K562 (cell line): ENCODE results near the gene CSTPP1. TPM values are rescaled to one million over a fixed set of nuclear protein-coding genes. Genes with fewer than 3 reads are reported as not detected.

Source experiments
- ELF4 ChIP-seq: fragments of 450-650 bp; formaldehyde crosslinking; IDR thresholded peaks from 2 replicates; pipeline ENCODE4 v1.4.0; 2022; ENCODE audit warnings: missing genetic modification characterization
- MAZ ChIP-seq, 2 experiments: fragments of 450-650 bp in 1 of 2; sonication (generic) in 1 of 2; formaldehyde crosslinking; IDR thresholded peaks in 1 of 2; conservative IDR thresholded peaks in 1 of 2; 2 replicates each; pipeline versions ENCODE4 v1.4.0 to v1.5.0; 2020; ENCODE audit warnings: mild to moderate bottlenecking in 1 of 2, missing genetic modification reagents in 1 of 2
- MYNN ChIP-seq, 2 experiments: sonication (generic); formaldehyde crosslinking in 1 of 2; IDR thresholded peaks; 2 replicates each; pipeline versions ENCODE4 v1.5.0 to v1.6.1; 2016 to 2020; ENCODE audit warnings: antibody characterized with exemption in 1 of 2, missing genetic modification reagents in 1 of 2
- NBN ChIP-seq: fragments of 450-650 bp; IDR thresholded peaks from 2 replicates; pipeline ENCODE4 v1.6.1; 2016; ENCODE audit warnings: low read depth, mild to moderate bottlenecking
- PHB ChIP-seq: fragments of 250-450 bp; sonication (Bioruptor Pico); IDR thresholded peaks from 2 replicates; pipeline ENCODE4 v1.5.0; 2021
- PKNOX1 ChIP-seq: fragments of 450-650 bp; IDR thresholded peaks from 2 replicates; pipeline ENCODE4 v1.6.1; 2016
- PRPF4 ChIP-seq: fragments of 200-400 bp; formaldehyde crosslinking; IDR thresholded peaks from one replicate; pipeline ENCODE4 v1.6.1; 2017; ENCODE audit warnings: low read length, low read depth, mild to moderate bottlenecking; ENCODE audit not compliant: insufficient read depth, poor library complexity, severe bottlenecking
- STAT5B ChIP-seq: fragments of 250-450 bp; sonication (Bioruptor Pico); IDR thresholded peaks from 2 replicates; pipeline ENCODE4 v1.8.0; 2021; ENCODE audit warnings: mild to moderate bottlenecking, inconsistent platforms
- TCF7 ChIP-seq: sonication (generic); IDR thresholded peaks from 2 replicates; pipeline ENCODE4 v1.6.1; 2016; ENCODE audit warnings: antibody characterized with exemption, borderline replicate concordance
- TFAP4 ChIP-seq: sonication (generic); formaldehyde crosslinking; IDR thresholded peaks from 2 replicates; pipeline ENCODE4 v1.8.0; 2022; ENCODE audit warnings: missing genetic modification reagents, mild to moderate bottlenecking, moderate library complexity, borderline replicate concordance
- ZBTB17 ChIP-seq: fragments of 450-650 bp; formaldehyde crosslinking; IDR thresholded peaks from 2 replicates; pipeline ENCODE4 v1.4.0; 2020; ENCODE audit warnings: mild to moderate bottlenecking
- ZBTB8A ChIP-seq: fragments of 450-650 bp; IDR thresholded peaks from 2 replicates; pipeline ENCODE4 v1.6.1; 2018; ENCODE audit warnings: mild to moderate bottlenecking, moderate library complexity; ENCODE audit not compliant: partially characterized antibody
- ZC3H8 ChIP-seq: fragments of 450-650 bp; IDR thresholded peaks from 2 replicates; pipeline ENCODE4 v1.6.1; 2017
- ZNF318 ChIP-seq, 2 experiments: fragments of 450-650 bp; IDR thresholded peaks; 2 replicates each; pipeline ENCODE4 v1.6.1; 2016; ENCODE audit warnings: mild to moderate bottlenecking in 2 of 2, borderline replicate concordance in 1 of 2, low read depth in 1 of 2, moderate library complexity in 1 of 2
- ZNF76 ChIP-seq: fragments of 250-450 bp; sonication (Bioruptor Pico); IDR thresholded peaks from 2 replicates; pipeline ENCODE4 v1.4.0; 2020; ENCODE audit warnings: mild to moderate bottlenecking, moderate library complexity, borderline replicate concordance
- ZNF764 ChIP-seq: fragments of 250-450 bp; sonication (Bioruptor Pico); IDR thresholded peaks from 2 replicates; pipeline ENCODE4 v1.4.0; 2020; ENCODE audit warnings: low read depth, mild to moderate bottlenecking, moderate library complexity
- polyA plus RNA-seq, 8 experiments: library from polyadenylated mRNA; depleted of rRNA in 4 of 8; stranded (reverse) in 5 of 8; unstranded in 3 of 8; fragments of >200 nt; fragmentation: Nextera tagmentation in 2 of 8; fragmentation: Illumina TruSeq in 1 of 8; extraction: Ambion mirVana in 2 of 8; extraction: Trizol in 1 of 8; gene quantifications; 2 replicates each; pipeline versions ENCODE4 v1.2.1 to v1.2.3, GENCODE V29; 2011 to 2014; ENCODE audit warnings: inconsistent platforms in 1 of 8, missing spikeins in 1 of 8
- total RNA-seq, 7 experiments: library from RNA; depleted of rRNA in 6 of 7; stranded (reverse); fragments of >200 nt in 6 of 7; fragmentation: Illumina TruSeq in 2 of 7; extraction: Trizol in 2 of 7; gene quantifications; 2 replicates each; pipeline versions ENCODE4 v1.2.1 to v1.2.3, GENCODE V29; 2011 to 2021; ENCODE audit warnings: low replicate concordance in 1 of 7

The CSTPP1 gene
- total and polyA plus RNA-seq, 9 of the 15 experiments (the other 6 are each of a cell fraction or from before 2014, with no cell fraction given): 6.5 to 17.8 (median 9.2) TPM

GRCh38 chr11:47056261-47056915 lies 119.8 kb downstream of the CSTPP1 start (continued):
- TF ChIP-seq TFAP4 (CRISPR knock-in tag) (no peak; the same call in 1 of the 2 replicates), ELF4 (peak; percentile 77), ZNF76 (CRISPR knock-in tag) (no peak), PRPF4 (no peak), NBN (peak; percentile 73; the same call in 1 of the 2 replicates), ZBTB17 (CRISPR knock-in tag) (0 out of 2 replicates have a peak, but pooled peaks have one; percentile 52), TCF7 (no peak), ZC3H8 (no peak), ZNF764 (CRISPR knock-in tag) (no peak), ZBTB8A (no peak), ZNF318 (IDR thresholded peaks at IDR 0.05; ENCODE audit: borderline replicate concordance in 1 of 2, low read depth in 1 of 2) (peak; percentile 23 to 64; a peak in 1 of 4 replicates), MAZ (CRISPR knock-in tag; conservative IDR thresholded peaks at IDR 0.05 in 1 of 2, IDR thresholded peaks at IDR 0.05 in 1 of 2) (0 out of 4 replicates have a peak, but pooled peaks of 1 of the 2 experiments have one; percentile 55), STAT5B (no peak), PHB (CRISPR knock-in tag) (no peak), MYNN (IDR thresholded peaks at IDR 0.05) (peak; percentile 72; the same call in 1 of the 2 replicates), MYNN (CRISPR knock-in tag; IDR thresholded peaks at IDR 0.05) (no peak), PKNOX1 (peak; percentile 51)
